Activated effector memory CD4-positive, alpha-beta T cell treated with anti-CD3 and anti-CD28 coated beads, Interleukin-2, amount 50 U/mL, for 16 hours (primary cell): ENCODE measurements around the gene ANKRD17.
A peak's percentile ranks its signal among the peaks of the same experiment; 100 is the strongest.

Experiments
- DNase-seq: peaks from one replicate; pipeline ENCODE4 v3.0.0-alpha.2; 2020

The ANKRD17 gene

DNA sequence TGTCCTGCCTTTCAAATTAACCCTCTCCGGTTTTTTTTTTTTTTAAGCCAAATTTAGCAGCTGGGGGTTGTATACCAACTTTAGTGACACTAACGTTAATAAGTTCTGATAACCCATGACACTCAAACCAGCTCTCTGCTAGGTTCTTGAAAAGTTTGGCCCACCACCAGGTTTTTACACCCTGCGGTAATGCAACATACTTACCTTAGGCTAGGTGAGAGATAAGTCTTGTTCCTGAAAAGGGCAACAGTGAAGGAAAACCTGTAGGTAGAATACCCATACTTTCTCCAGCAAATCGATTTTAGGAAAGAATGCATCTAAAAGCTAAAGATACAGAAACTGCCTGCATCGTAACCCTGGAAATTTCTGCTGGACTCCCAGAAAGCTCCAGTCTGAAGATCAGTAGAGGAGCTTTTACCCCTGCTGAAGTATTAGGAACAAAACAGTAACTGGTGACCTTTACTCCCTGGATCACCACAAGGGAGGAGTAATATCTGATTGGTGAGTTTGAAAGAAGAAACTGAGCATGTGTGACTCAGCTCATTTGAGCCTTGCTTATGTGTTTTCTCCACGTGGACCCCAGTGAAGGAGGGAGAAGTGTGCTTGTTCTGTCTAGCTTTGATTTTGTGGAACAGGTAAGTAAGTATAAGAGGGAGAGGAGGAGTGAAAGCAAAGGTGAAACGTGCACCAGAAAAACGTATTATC lies 154.6 kb downstream of the ANKRD17 start:
- no peak for DNase-seq

GRCh38 chr4:73099143-73099542 lies 159.5 kb downstream of the ANKRD17 start:
- DNase-seq: no peak

DNA sequence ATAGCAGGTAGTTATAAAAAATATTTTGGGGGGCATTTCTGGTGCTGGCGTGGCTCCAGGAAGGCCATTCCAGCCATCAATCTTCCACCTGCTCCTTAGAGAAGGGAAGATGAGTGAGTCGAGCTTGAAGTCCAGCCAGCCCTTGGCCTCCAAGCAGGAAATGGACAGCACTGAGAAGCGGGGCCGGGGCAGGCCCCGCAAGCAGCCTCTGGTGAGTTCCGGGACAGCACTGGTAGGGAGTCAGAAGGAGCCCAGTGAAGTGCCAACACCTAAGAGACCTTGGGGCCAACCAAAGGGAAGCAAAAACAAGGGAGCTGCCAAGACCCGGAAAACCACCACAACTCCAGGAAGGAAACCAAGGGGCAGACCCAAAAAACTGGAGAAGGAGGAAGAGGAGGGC lies 159.9 kb downstream of the ANKRD17 start:
- DNase-seq: no peak

GRCh38 chr4:73098016-73098415 lies 160.6 kb downstream of the ANKRD17 start:
- DNase-seq: no peak

- no peak for DNase-seq
Observed at GRCh38 chr4:73092868-73093267, 165.7 kb downstream of the ANKRD17 start.

- DNase-seq: no peak
Observed at GRCh38 chr4:73090738-73091137, 167.9 kb downstream of the ANKRD17 start.

DNA sequence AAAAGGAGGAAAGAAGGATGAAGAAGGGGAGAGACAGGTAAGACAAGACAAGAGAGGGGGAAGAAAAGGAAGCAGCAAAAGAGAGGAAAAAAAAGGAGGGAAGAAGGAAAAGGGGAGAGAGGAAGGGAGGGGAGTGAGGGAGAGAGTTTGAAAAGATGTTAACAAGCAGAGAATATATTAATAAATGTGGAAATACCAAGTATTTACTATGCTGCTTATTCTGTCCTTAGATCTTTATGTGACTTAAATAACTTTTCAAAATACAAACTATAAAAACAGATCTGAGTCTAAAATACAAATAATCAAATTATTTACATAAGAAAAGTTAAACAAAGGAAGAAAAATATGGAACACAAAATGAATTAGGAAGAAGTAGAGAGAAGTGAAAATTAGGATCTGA lies 170.7 kb downstream of the ANKRD17 start:
- no peak for DNase-seq

DNA sequence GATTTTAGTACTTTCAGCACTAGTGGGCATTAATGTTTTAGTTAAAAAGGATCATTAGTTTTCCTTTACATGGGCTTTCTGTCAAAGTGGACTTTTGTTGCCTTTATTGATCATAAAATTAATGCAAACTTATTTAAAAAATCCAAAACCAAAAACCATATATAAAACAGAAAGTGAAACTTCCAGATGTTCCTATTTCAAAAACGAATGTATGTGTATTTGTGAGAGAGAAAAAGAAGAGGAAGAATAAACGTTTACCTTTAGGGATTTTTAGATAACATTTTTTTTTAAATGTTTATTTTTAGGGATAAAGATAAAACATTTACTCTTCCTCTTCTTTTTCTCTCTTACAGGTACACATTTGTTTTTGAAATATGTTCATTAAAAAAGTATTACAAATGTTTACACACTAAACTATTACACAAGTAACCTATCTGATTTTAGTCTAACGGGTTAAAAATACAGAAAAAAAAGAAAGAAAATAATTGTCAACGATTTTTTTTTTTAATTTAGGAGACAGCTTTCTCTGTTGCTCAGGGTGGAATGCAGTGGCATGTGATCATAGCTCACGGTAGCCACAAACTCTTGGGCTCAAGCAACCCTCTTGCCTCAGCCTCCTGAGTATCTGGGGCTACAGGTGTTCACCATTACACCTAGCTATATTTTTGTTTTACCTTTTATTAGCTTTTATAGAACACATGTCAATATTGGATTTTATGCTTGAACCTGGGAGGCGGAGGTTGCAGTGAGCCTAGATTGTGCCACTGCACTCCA lies 172.3 kb downstream of the ANKRD17 start:
- no peak for DNase-seq

DNA sequence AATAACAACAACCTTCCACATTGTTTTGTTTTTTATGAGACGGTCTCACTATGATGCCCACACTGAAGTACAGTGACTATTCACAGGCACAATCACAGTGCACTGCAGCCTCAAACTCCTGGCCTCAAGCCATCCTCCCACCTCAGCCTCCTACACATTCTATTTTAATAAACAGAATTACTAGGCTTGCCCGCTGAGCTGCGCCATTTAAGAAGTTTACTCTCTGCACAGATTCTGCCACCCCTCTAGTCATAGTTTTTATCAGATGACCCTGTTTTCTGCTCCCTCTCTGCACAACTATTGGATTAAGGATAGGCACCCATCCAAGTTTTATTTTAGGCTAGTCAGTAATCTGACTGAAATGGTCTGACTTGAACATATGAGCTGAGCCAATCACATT lies 177.8 kb downstream of the ANKRD17 start:
- DNase-seq: no peak

GRCh38 chr4:73075832-73076231 lies 182.8 kb downstream of the ANKRD17 start:
- no peak for DNase-seq

DNA sequence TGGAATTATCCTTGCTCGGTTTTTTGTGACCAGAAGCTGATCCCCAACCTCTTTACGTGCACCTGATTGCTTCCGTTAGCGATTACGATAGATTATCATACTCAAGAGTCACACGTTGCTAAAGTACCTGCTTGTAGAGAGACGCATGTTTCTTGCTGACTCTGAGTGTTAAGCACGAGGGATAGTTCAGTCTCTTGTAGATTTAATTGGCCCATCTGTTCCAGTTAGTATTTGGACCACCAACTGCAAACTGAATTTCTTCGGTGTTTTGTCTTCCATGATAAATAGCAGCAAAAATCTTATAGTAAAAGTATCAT lies 188.6 kb downstream of the ANKRD17 start:
- no peak for DNase-seq

GRCh38 chr4:73069338-73070073 lies 189.1 kb downstream of the ANKRD17 start, which contains the start of gene COX18:
TSS of gene COX18 (minus strand) at chr4:73069716. CDS start at chr4:73069649, 67 bp downstream.
- peak; percentile 98 for DNase-seq

DNA sequence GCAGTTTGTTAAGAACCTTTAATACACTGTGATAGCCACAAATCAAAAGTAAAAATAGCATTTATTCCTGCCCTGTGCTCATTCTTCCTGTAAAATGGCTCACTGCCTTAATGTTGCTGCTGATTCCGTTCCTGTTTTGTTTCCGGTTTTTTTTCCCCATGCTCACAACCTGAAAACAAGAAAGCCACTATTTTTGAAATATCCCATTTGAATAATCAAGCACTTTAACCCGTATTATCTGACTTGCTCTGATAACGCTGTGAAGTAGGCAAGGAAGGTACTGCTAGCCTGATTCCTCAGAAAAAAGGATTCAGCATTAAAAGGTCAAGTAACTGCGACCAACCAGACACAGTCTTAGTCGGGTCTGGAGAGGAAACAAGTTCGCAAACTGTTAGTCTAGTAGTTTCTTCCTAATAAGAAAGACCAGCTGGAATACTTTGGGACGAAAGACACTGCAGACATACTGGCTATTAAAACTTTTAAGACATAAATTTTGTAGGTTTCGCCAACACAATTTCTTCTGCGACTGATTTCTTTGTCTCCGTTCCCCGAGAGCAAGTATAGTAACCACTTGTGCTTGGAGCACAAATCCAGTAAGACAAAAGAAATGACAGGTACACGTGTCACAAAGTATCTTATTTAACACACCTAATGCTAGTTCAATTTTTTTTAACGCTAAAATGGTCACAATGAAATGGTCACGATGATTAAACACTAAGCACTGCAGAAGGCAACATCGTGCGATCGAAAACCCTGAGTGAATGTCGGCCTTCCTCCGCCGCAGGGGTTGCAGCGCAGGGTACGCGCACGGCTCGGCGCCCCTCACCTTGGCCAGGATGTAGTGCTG lies 189.9 kb downstream of the ANKRD17 start:
- no peak for DNase-seq

DNA sequence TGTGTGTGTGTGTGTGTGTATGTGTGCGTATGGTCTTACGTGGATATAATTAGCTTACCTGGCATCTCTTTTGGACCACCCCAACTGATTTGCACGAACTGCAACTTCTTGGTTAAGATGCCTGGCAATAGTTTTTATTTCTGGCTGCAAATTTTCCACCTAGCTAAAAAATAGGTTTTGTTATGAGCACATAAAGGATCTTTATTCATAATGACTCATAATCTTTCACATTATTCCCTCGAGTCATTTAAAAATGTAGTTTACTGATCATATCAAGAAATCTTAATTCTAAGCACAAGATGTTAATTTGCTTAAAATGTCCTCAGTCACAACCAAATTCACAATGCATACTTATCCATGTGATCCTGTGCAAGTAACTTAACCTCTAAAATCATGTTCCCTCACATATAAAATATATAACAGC lies 190.6 kb downstream of the ANKRD17 start:
- DNase-seq: peak; percentile 65

DNA sequence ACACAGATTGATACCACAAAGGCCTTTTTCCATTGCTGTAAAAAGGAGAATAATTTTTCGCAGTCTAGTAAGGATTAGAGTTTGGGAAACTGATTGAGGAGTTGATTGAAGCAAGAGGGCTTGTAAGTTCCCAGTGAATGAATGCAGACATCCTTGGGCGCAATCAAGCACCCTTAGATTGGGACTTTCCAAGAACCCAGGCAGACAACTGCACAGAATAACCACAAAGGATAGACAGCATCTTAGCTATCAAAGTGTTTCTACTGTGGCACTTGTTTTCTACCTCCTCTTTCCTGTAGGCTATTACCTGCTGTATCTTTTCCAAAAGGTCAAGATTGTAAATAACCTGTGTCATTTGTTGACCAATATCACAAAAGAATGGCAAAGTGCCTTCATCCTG lies 191.7 kb downstream of the ANKRD17 start:
- peak; percentile 69 for DNase-seq

GRCh38 chr4:73066445-73066844 lies 192.2 kb downstream of the ANKRD17 start:
- DNase-seq: no peak

DNA sequence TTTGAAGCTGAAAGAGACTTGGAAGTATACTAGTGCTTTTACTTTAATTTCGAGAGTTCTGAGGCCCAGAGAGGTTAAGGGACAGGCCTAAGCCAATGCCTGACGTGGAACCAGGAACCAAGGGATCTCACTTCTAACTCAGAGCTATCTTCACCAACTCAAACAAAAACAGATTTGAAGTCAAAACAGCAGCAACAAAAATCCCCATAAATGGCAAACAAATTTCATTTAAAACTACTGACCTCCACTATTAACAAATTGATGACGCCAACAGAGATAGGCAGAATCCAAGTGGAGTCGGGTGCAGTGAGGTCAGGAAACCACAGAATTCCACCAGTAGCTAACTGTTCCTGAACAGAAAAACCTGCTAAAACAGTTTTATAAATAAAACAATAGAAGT lies 194.1 kb downstream of the ANKRD17 start:
- DNase-seq: no peak

- no peak for DNase-seq
Observed at GRCh38 chr4:73055241-73055897, 203.2 kb downstream of the ANKRD17 start.

GRCh38 chr4:73053974-73054480 lies 204.6 kb downstream of the ANKRD17 start:
- DNase-seq: no peak

DNA sequence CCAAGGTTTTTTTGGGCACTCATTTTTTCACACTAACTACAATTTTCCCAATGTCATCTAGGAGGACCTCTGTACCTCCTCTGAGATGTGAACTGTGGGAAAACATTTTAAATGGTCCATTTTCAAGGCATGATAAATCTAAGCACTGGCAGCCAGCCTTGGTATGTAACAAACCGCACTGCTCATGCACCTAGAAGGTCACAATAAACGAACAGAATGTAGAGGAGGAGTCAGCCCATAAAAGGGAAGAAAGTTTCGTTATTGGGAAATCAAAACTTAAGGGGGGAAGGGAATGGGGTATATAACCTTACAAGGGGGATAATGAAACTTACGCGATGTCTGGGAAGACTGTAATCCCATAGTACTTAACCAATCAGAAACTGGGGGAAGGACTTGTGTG lies 205.5 kb downstream of the ANKRD17 start:
- no peak for DNase-seq

- DNase-seq: no peak
Observed at GRCh38 chr4:73051625-73052024, 207.0 kb downstream of the ANKRD17 start.

DNA sequence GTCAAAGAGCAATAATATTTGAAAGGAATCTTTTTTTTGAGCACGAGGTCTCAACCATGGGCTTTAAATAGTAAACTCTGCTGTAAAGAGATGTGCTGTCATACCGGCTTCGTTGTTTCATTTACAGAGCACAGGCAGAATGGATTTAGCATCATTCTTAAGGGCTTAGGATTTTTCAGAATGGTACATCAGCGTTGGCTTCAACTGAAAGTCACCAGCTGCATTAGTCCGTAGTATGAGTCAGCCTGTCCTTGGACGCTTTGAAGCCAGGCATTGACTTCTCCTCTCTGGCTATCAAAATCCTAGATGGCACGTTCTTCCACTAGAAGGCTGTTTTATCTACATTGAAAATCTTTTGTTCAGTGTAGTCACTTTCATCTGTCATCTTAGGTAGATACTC lies 212.7 kb downstream of the ANKRD17 start:
- DNase-seq: no peak
